Activated gamma-delta T cell treated with anti-CD3 and anti-CD28 coated beads, Interleukin-2, amount 50 U/mL, for 16 hours (primary cell): ENCODE data around the gene MYH2.
"Not testable (repeated sequence)": the region's sequence is repeated elsewhere in the genome, so short reads cannot be mapped to it uniquely, and the experiment has no call there.

ENCODE experiments used
- DNase-seq: peaks from one replicate; pipeline ENCODE4 v3.0.0-alpha.2; 2020; ENCODE audit warnings: low read depth

MYH2 gene

GRCh38 chr17:10549096-10549842, at the start of gene MYH2:
TSS of gene MYH2 (minus strand) at chr17:10549658. CDS start at chr17:10547920, 1,738 bp downstream.
- DNase-seq: no peak

GRCh38 chr17:10598621-10599020, 49.2 kb upstream of the MYH2 start:
- no peak for DNase-seq

GRCh38 chr17:10589553-10590145, 40.2 kb upstream of the MYH2 start:
- no peak for DNase-seq

GRCh38 chr17:10585529-10585928, 36.1 kb upstream of the MYH2 start:
- no peak for DNase-seq

- DNase-seq: no peak
These were observed 34.4 kb upstream of the MYH2 start for GRCh38 chr17:10583834-10584233.

GRCh38 chr17:10579270-10579669, 29.8 kb upstream of the MYH2 start:
- DNase-seq: no peak

GRCh38 chr17:10574324-10574723, 24.9 kb upstream of the MYH2 start:
- DNase-seq: no peak

- no peak for DNase-seq
These were observed 14.7 kb upstream of the MYH2 start for GRCh38 chr17:10563991-10564660.

GRCh38 chr17:10558049-10558448, 8.6 kb upstream of the MYH2 start:
- no peak for DNase-seq

GRCh38 chr17:10557422-10557821, 8.0 kb upstream of the MYH2 start:
- DNase-seq: no peak

- no peak for DNase-seq
These were observed 7.0 kb upstream of the MYH2 start for GRCh38 chr17:10556301-10557005.

GRCh38 chr17:10550014-10550413, 556 bp upstream of the MYH2 start:
- DNase-seq: no peak

GRCh38 chr17:10547351-10547750, 2.1 kb downstream of the MYH2 start:
- no peak for DNase-seq

- not testable (repeated sequence) for DNase-seq
These were observed 6.0 kb downstream of the MYH2 start for GRCh38 chr17:10543486-10543885.

GRCh38 chr17:10541179-10541578, 8.3 kb downstream of the MYH2 start:
- DNase-seq: not testable (repeated sequence)

- no peak for DNase-seq
These were observed 17.4 kb downstream of the MYH2 start for GRCh38 chr17:10532026-10532425.

- DNase-seq: no peak
These were observed 22.0 kb downstream of the MYH2 start for GRCh38 chr17:10527419-10527818.

- DNase-seq: no peak
These were observed 22.9 kb downstream of the MYH2 start for GRCh38 chr17:10526517-10526916.

- DNase-seq: no peak
These were observed 26.4 kb downstream of the MYH2 start for GRCh38 chr17:10523064-10523463.

GRCh38 chr17:10521949-10522348, 27.5 kb downstream of the MYH2 start:
- no peak for DNase-seq

- DNase-seq: no peak
These were observed 31.0 kb downstream of the MYH2 start, which contains the start of gene MYH1 for GRCh38 chr17:10518271-10519037. TSS of gene MYH1 (minus strand) at chr17:10518542. CDS start at chr17:10516642, 1,900 bp downstream.

GRCh38 chr17:10516638-10517037, 32.8 kb downstream of the MYH2 start:
- DNase-seq: no peak
